ENCODE data around the gene CEP85. TPM values are rescaled to one million over a fixed set of nuclear protein-coding genes. Genes with fewer than 3 reads are reported as not detected.

CEP85 gene
- total and polyA plus RNA-seq, 10 of the 15 experiments (the other 5 are each of a cell fraction or from before 2014, with no cell fraction given): 8.4 to 26.8 (median 21.5) TPM

DNA sequence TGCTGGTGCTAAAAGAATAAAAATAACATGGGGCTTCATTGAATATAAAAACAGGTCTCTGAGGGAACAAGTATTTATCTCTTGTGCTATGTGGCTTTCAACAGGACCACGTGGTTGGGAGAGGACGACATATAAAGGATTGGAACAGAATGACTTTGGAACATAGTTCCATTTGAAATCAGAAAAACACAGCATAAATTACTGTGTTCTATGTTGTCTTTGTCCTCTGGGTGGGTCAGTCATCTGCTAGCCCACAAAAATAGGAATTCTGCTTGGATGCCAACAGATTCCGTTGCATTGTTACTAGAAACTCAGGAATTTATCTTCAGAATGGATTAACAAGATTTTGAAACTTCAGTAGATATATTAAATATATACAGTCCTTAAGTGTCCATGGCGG is 5.9 kb downstream of the CEP85 start:
- RAD21 ChIA-PET (ENCODE audit: unreplicated experiment): no interaction called here

More for the DNA sequence above, 5.9 kb downstream of the CEP85 start:
- peaks cover 2 to 8% of the 10 kb centered on the region in 2 experiments for H3K36me3 ChIP-seq (ENCODE audit: control insufficient read depth in 2 of 2, insufficient read depth in 2 of 2, low read length in 1 of 2)
- in situ Hi-C loops (cut with MboI) (no loop called here), intact Hi-C loops (cut with micrococcal nuclease; ENCODE audit: unreplicated experiment) (loop anchor here (5.0 kb wide), 1 partner anchor 77 kb away; the partner anchor contains the start of gene CD52)
- H4K20me1 ChIP-seq (ENCODE audit: control insufficient read depth, insufficient read depth): no peaks in the 10 kb centered on the region
- WGBS (ENCODE audit: insufficient coverage, insufficient replicate concordance, low lambda C conversion rate, missing lambda C conversion rate): 97% methylated on average over 4 of the region's 4 CpGs
- POLR2A ChIA-PET: no interaction called here
- H3K79me2 ChIP-seq (ENCODE audit: control insufficient read depth, insufficient read depth, low read length): peaks cover 42% of the 10 kb centered on the region
- DNase-seq (ENCODE audit: low read depth, low spot score) (no peak), ATAC-seq (no peak), FAIRE-seq (no peak)
- no peak for TF ChIP-seq KDM1A (IDR thresholded peaks at IDR 0.05; ENCODE audit: borderline replicate concordance)
- no peak for TF ChIP-seq SIX5 (IDR thresholded peaks at IDR 0.05; ENCODE audit: low read depth, low read length, severe bottlenecking)
- TF ChIP-seq, protein P1, sequence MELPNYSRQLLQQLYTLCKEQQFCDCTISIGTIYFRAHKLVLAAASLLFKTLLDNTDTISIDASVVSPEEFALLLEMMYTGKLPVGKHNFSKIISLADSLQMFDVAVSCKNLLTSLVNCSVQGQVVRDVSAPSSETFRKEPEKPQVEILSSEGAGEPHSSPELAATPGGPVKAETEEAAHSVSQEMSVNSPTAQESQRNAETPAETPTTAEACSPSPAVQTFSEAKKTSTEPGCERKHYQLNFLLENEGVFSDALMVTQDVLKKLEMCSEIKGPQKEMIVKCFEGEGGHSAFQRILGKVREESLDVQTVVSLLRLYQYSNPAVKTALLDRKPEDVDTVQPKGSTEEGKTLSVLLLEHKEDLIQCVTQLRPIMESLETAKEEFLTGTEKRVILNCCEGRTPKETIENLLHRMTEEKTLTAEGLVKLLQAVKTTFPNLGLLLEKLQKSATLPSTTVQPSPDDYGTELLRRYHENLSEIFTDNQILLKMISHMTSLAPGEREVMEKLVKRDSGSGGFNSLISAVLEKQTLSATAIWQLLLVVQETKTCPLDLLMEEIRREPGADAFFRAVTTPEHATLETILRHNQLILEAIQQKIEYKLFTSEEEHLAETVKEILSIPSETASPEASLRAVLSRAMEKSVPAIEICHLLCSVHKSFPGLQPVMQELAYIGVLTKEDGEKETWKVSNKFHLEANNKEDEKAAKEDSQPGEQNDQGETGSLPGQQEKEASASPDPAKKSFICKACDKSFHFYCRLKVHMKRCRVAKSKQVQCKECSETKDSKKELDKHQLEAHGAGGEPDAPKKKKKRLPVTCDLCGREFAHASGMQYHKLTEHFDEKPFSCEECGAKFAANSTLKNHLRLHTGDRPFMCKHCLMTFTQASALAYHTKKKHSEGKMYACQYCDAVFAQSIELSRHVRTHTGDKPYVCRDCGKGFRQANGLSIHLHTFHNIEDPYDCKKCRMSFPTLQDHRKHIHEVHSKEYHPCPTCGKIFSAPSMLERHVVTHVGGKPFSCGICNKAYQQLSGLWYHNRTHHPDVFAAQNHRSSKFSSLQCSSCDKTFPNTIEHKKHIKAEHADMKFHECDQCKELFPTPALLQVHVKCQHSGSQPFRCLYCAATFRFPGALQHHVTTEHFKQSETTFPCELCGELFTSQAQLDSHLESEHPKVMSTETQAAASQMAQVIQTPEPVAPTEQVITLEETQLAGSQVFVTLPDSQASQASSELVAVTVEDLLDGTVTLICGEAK (IDR thresholded peaks at IDR 0.05; ENCODE audit: borderline replicate concordance): no peak
- TF ChIP-seq POLR2A (IDR thresholded peaks at IDR 0.05; ENCODE audit: low read depth, low read length): no peak
- no peak for TF ChIP-seq ASH2L (IDR thresholded peaks at IDR 0.05; ENCODE audit: borderline replicate concordance, low read depth)
- no peak for TF ChIP-seq HCFC1 (IDR thresholded peaks at IDR 0.05; ENCODE audit: low read length)
- no peak for TF ChIP-seq SP1 (IDR thresholded peaks at IDR 0.05; ENCODE audit: low read depth, low read length)
- TF ChIP-seq, protein P2, sequence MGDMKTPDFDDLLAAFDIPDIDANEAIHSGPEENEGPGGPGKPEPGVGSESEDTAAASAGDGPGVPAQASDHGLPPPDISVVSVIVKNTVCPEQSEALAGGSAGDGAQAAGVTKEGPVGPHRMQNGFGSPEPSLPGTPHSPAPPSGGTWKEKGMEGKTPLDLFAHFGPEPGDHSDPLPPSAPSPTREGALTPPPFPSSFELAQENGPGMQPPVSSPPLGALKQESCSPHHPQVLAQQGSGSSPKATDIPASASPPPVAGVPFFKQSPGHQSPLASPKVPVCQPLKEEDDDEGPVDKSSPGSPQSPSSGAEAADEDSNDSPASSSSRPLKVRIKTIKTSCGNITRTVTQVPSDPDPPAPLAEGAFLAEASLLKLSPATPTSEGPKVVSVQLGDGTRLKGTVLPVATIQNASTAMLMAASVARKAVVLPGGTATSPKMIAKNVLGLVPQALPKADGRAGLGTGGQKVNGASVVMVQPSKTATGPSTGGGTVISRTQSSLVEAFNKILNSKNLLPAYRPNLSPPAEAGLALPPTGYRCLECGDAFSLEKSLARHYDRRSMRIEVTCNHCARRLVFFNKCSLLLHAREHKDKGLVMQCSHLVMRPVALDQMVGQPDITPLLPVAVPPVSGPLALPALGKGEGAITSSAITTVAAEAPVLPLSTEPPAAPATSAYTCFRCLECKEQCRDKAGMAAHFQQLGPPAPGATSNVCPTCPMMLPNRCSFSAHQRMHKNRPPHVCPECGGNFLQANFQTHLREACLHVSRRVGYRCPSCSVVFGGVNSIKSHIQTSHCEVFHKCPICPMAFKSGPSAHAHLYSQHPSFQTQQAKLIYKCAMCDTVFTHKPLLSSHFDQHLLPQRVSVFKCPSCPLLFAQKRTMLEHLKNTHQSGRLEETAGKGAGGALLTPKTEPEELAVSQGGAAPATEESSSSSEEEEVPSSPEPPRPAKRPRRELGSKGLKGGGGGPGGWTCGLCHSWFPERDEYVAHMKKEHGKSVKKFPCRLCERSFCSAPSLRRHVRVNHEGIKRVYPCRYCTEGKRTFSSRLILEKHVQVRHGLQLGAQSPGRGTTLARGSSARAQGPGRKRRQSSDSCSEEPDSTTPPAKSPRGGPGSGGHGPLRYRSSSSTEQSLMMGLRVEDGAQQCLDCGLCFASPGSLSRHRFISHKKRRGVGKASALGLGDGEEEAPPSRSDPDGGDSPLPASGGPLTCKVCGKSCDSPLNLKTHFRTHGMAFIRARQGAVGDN (IDR thresholded peaks at IDR 0.05): no peak
- TF ChIP-seq TCF12 (IDR thresholded peaks at IDR 0.05; ENCODE audit: low read depth, low read length): no peak
- no peak for TF ChIP-seq TAF1 (IDR thresholded peaks at IDR 0.05; ENCODE audit: borderline replicate concordance, low read depth, low read length)
- H3K4me1 ChIP-seq (ENCODE audit: control insufficient read depth, insufficient read depth, low read length): peaks cover 9% of the 10 kb centered on the region
- H3K9me3 ChIP-seq (replicated peaks; ENCODE audit: control insufficient read depth, insufficient read depth, low read length): no peaks in the 10 kb centered on the region
- no peak overlapping the region for H2AFZ ChIP-seq (ENCODE audit: control insufficient read depth, low read depth, low read length)
- H3K27ac ChIP-seq (ENCODE audit: control insufficient read depth, insufficient read depth): no peak overlapping the region
- no peak overlapping the region for H3K4me2 ChIP-seq (ENCODE audit: control insufficient read depth, insufficient read depth)
- SMC1A ChIA-PET (ENCODE audit: uncharacterized antibody, unreplicated experiment): no interaction called here
- no peak overlapping the region for H3K9ac ChIP-seq (ENCODE audit: control insufficient read depth, insufficient read depth, low read length)
- no peak overlapping the region for H3K4me3 ChIP-seq
- no TSS peak for BruUV-seq (replicated peaks)
- no peaks in the 10 kb centered on the region for H3K27me3 ChIP-seq (replicated peaks in 1 of 2; ENCODE audit: control insufficient read depth in 2 of 2, insufficient read depth in 2 of 2, low read length in 1 of 2)
- CTCF ChIA-PET: no interaction called here
